ENCODE data around the gene SSR4. TPM values are rescaled to one million over a fixed set of nuclear protein-coding genes. Genes with fewer than 3 reads are reported as not detected.
A peak's percentile ranks its signal among the peaks of the same experiment; 100 is the strongest.

Gene SSR4
- total RNA-seq, 1 experiment from 2014 or later = 203 TPM

DNA sequence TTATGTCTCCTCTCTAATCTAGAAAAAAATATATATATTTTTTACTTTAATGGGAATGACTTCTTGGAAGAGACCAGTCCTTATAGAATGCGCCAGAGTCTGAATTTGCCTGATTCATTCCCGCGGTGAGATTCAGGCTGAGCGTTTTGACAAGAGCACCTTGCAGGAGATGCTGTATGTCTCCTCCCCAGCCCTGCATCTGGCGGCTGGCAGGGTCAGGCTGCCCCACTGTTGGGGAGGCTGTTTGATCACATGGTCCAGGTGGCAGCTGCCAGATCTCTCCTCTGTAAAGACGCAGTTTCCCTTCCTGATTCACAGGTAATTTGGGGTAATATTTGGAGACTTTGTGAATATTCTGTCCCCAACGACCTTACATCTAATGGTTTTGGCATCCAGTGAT lies 26.1 kb downstream of the SSR4 start (continued):
- TF ChIP-seq, protein P1, sequence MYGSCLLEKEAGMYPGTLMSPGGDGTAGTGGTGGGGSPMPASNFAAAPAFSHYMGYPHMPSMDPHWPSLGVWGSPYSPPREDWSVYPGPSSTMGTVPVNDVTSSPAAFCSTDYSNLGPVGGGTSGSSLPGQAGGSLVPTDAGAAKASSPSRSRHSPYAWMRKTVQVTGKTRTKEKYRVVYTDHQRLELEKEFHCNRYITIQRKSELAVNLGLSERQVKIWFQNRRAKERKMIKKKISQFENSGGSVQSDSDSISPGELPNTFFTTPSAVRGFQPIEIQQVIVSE (CRISPR knock-in tag; IDR thresholded peaks at IDR 0.05; ENCODE audit: borderline replicate concordance) = no peak
- no peak for TF ChIP-seq FOXK1 (CRISPR knock-in tag; IDR thresholded peaks at IDR 0.05)

DNA sequence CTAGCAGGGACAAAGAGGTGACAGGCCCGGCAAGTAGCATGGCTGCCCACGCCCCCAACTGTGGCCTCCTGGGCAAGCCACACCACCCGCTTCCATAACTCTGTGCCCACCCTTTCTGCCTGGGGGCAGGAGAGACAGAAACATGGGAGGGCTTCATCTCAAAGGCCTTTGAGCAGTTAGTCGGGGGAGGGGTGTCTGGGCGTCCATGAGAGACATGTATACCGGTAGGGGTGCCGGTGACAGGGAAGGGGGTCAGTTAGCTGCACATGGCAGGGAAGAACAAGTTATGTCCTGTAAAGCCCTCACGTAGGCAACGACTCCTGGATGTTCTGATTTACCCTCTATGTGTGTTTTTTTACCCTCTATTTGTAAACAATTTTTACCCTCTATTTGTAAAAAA lies 26.6 kb downstream of the SSR4 start:
- TF ChIP-seq GRHL2 (CRISPR knock-in tag; IDR thresholded peaks at IDR 0.05; ENCODE audit: insufficient replicate concordance, severe bottlenecking) (no peak), ZNF232 (CRISPR knock-in tag; IDR thresholded peaks at IDR 0.05) (no peak), ZNF121 (CRISPR knock-in tag; IDR thresholded peaks at IDR 0.05) (no peak), NR3C1 (CRISPR knock-in tag; conservative IDR thresholded peaks at IDR 0.05; ENCODE audit: low read depth) (no peak), ZNF396 (CRISPR knock-in tag; IDR thresholded peaks at IDR 0.05; ENCODE audit: borderline replicate concordance) (no peak), ZNF263 (CRISPR knock-in tag; IDR thresholded peaks at IDR 0.05; ENCODE audit: low read depth) (no peak), ZNF138 (CRISPR knock-in tag; conservative IDR thresholded peaks at IDR 0.05) (no peak), FOXP1 (CRISPR knock-in tag; IDR thresholded peaks at IDR 0.05; ENCODE audit: borderline replicate concordance) (no peak), TEAD4 (CRISPR knock-in tag; IDR thresholded peaks at IDR 0.05) (no peak), TP53 (CRISPR knock-in tag; IDR thresholded peaks at IDR 0.05) (no peak), SOX15 (CRISPR knock-in tag; IDR thresholded peaks at IDR 0.05) (no peak)
- TF ChIP-seq, protein P2, sequence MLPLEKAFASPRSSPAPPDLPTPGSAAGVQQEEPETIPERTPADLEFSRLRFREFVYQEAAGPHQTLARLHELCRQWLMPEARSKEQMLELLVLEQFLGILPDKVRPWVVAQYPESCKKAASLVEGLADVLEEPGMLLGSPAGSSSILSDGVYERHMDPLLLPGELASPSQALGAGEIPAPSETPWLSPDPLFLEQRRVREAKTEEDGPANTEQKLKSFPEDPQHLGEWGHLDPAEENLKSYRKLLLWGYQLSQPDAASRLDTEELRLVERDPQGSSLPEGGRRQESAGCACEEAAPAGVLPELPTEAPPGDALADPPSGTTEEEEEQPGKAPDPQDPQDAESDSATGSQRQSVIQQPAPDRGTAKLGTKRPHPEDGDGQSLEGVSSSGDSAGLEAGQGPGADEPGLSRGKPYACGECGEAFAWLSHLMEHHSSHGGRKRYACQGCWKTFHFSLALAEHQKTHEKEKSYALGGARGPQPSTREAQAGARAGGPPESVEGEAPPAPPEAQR (CRISPR knock-in tag; IDR thresholded peaks at IDR 0.05) = no peak
- TF ChIP-seq, protein P3, sequence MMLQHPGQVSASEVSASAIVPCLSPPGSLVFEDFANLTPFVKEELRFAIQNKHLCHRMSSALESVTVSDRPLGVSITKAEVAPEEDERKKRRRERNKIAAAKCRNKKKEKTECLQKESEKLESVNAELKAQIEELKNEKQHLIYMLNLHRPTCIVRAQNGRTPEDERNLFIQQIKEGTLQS (CRISPR knock-in tag; conservative IDR thresholded peaks at IDR 0.05) = no peak
- TF ChIP-seq, protein P4, sequence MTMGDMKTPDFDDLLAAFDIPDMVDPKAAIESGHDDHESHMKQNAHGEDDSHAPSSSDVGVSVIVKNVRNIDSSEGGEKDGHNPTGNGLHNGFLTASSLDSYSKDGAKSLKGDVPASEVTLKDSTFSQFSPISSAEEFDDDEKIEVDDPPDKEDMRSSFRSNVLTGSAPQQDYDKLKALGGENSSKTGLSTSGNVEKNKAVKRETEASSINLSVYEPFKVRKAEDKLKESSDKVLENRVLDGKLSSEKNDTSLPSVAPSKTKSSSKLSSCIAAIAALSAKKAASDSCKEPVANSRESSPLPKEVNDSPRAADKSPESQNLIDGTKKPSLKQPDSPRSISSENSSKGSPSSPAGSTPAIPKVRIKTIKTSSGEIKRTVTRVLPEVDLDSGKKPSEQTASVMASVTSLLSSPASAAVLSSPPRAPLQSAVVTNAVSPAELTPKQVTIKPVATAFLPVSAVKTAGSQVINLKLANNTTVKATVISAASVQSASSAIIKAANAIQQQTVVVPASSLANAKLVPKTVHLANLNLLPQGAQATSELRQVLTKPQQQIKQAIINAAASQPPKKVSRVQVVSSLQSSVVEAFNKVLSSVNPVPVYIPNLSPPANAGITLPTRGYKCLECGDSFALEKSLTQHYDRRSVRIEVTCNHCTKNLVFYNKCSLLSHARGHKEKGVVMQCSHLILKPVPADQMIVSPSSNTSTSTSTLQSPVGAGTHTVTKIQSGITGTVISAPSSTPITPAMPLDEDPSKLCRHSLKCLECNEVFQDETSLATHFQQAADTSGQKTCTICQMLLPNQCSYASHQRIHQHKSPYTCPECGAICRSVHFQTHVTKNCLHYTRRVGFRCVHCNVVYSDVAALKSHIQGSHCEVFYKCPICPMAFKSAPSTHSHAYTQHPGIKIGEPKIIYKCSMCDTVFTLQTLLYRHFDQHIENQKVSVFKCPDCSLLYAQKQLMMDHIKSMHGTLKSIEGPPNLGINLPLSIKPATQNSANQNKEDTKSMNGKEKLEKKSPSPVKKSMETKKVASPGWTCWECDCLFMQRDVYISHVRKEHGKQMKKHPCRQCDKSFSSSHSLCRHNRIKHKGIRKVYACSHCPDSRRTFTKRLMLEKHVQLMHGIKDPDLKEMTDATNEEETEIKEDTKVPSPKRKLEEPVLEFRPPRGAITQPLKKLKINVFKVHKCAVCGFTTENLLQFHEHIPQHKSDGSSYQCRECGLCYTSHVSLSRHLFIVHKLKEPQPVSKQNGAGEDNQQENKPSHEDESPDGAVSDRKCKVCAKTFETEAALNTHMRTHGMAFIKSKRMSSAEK (CRISPR knock-in tag; IDR thresholded peaks at IDR 0.05; ENCODE audit: borderline replicate concordance) = no peak
- TF ChIP-seq, protein P5, sequence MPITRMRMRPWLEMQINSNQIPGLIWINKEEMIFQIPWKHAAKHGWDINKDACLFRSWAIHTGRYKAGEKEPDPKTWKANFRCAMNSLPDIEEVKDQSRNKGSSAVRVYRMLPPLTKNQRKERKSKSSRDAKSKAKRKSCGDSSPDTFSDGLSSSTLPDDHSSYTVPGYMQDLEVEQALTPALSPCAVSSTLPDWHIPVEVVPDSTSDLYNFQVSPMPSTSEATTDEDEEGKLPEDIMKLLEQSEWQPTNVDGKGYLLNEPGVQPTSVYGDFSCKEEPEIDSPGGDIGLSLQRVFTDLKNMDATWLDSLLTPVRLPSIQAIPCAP (CRISPR knock-in tag; IDR thresholded peaks at IDR 0.05) = no peak
- DNase-seq (ENCODE audit: low spot score) (no peak), ATAC-seq (no peak)
- H3K4me1 Mint-ChIP-seq = peaks cover 66% of the 10 kb centered on the region
- no peaks in the 10 kb centered on the region for H3K9me3 Mint-ChIP-seq
- ChIA-PET CTCF (interaction anchor here (0.8 to 1.1 kb wide), 3 partner anchors 17 to 86 kb away, joined by 3 to 4 read pairs (median 4); partner anchors contain the start of genes IDH3G and SSR4), POLR2A (no interaction called here)
- H3K36me3 Mint-ChIP-seq = 0 out of 2 replicates have a peak, but pooled peaks cover 2% of the 10 kb centered on the region
- no peak overlapping the region for H3K4me3 Mint-ChIP-seq
- peak overlapping the region; percentile 82 for H3K27ac Mint-ChIP-seq
- no peaks in the 10 kb centered on the region for H3K27me3 Mint-ChIP-seq (ENCODE audit: low read depth)

DNA sequence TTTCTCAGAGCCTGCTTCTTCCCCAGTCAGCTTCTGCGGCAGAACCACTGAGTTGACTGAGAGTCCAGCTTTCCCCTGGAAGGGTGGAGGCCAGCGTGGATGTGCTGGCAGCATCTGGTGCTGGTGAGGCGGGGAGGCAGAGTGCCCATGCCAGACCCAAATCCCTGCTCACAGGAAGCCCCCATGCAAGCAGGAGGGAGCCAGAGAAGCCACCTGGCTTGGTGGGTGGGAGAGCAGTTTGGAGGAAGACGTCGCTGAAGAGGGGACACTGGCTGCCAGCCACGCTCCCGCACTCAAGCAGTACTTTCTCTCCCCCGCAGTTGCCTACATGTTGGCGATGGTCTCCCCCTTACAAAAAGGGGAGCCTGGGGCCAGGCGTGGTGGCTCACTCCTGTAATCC lies 29.9 kb downstream of the SSR4 start:
- ATAC-seq = no peak
- Mint-ChIP-seq H3K9me3 (no peaks in the 10 kb centered on the region), H3K27me3 (ENCODE audit: low read depth) (no peaks in the 10 kb centered on the region), H3K4me3 (no peak overlapping the region), H3K4me1 (peaks cover 68% of the 10 kb centered on the region), H3K36me3 (peaks cover 9% of the 10 kb centered on the region; the same call in 1 of the 2 replicates), H3K27ac (peak overlapping the region; percentile 93)
- CTCF ChIA-PET = no interaction called here
- DNase-seq (ENCODE audit: low spot score) = no peak
- POLR2A ChIA-PET = no interaction called here
- TF ChIP-seq, protein P6, sequence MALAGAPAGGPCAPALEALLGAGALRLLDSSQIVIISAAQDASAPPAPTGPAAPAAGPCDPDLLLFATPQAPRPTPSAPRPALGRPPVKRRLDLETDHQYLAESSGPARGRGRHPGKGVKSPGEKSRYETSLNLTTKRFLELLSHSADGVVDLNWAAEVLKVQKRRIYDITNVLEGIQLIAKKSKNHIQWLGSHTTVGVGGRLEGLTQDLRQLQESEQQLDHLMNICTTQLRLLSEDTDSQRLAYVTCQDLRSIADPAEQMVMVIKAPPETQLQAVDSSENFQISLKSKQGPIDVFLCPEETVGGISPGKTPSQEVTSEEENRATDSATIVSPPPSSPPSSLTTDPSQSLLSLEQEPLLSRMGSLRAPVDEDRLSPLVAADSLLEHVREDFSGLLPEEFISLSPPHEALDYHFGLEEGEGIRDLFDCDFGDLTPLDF (CRISPR knock-in tag; IDR thresholded peaks at IDR 0.05) = no peak
- TF ChIP-seq, protein P7, sequence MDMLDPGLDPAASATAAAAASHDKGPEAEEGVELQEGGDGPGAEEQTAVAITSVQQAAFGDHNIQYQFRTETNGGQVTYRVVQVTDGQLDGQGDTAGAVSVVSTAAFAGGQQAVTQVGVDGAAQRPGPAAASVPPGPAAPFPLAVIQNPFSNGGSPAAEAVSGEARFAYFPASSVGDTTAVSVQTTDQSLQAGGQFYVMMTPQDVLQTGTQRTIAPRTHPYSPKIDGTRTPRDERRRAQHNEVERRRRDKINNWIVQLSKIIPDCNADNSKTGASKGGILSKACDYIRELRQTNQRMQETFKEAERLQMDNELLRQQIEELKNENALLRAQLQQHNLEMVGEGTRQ (CRISPR knock-in tag; IDR thresholded peaks at IDR 0.05) = no peak
- no peak for TF ChIP-seq RORB (CRISPR knock-in tag; IDR thresholded peaks at IDR 0.05)
- TF ChIP-seq FOXK1 (CRISPR knock-in tag; IDR thresholded peaks at IDR 0.05) = no peak
- TF ChIP-seq TP53 (CRISPR knock-in tag; IDR thresholded peaks at IDR 0.05) = no peak
- TF ChIP-seq MYBL2 (CRISPR knock-in tag; IDR thresholded peaks at IDR 0.05) = no peak
- TF ChIP-seq CBFB (CRISPR knock-in tag; IDR thresholded peaks at IDR 0.05; ENCODE audit: low read depth) = no peak
- TF ChIP-seq, protein P8, sequence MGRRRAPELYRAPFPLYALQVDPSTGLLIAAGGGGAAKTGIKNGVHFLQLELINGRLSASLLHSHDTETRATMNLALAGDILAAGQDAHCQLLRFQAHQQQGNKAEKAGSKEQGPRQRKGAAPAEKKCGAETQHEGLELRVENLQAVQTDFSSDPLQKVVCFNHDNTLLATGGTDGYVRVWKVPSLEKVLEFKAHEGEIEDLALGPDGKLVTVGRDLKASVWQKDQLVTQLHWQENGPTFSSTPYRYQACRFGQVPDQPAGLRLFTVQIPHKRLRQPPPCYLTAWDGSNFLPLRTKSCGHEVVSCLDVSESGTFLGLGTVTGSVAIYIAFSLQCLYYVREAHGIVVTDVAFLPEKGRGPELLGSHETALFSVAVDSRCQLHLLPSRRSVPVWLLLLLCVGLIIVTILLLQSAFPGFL (CRISPR knock-in tag; IDR thresholded peaks at IDR 0.05; ENCODE audit: borderline replicate concordance) = no peak
- TF ChIP-seq ZBTB21 (CRISPR knock-in tag; IDR thresholded peaks at IDR 0.05; ENCODE audit: borderline replicate concordance) = no peak

Measured in WTC11 (cell line).